ENCODE measurements around the gene CCDC34. TPM values are rescaled to one million over a fixed set of nuclear protein-coding genes. Genes with fewer than 3 reads are reported as not detected.
"Not testable (repeated sequence)": the region's sequence is repeated elsewhere in the genome, so short reads cannot be mapped to it uniquely, and the experiment has no call there.

Gene CCDC34
- total and polyA plus RNA-seq, 4 donors = 1.1 to 10.5 (median 1.5) TPM

GRCh38 chr11:27329867-27330632 lies 33.0 kb downstream of the CCDC34 start:
- Histone ChIP-seq H3K36me3 (ENCODE audit: control insufficient read depth in 4 of 4, insufficient read depth in 3 of 4, low read depth in 1 of 4, low read length in 3 of 4) (no peaks in the 10 kb centered on the region), H3K4me1 (ENCODE audit: control insufficient read depth in 4 of 4, insufficient read depth in 4 of 4, low read length in 3 of 4) (peaks cover 0 to 6% (median under 1%) of the 10 kb centered on the region in 4 donors), H3K9me3 (ENCODE audit: control insufficient read depth in 4 of 4, low read length in 3 of 4) (no peaks in the 10 kb centered on the region), H3K4me3 (ENCODE audit: low read depth in 1 of 3, low read length in 3 of 3) (no peak overlapping the region), H3K9ac (ENCODE audit: low read depth in 1 of 2, low read length in 2 of 2) (no peak overlapping the region), H3K27me3 (ENCODE audit: control insufficient read depth in 4 of 4, insufficient read depth in 4 of 4, low read length in 3 of 4) (no peaks in the 10 kb centered on the region), H3K27ac (ENCODE audit: low read depth in 1 of 2, low read length in 2 of 2) (no peak overlapping the region)
- 95% methylated on average over 4 of the region's 4 CpGs for WGBS
- TF ChIP-seq HNF4G (IDR thresholded peaks at IDR 0.05) = no peak
- no peak for TF ChIP-seq REST (IDR thresholded peaks at IDR 0.05)
- TF ChIP-seq GABPA (IDR thresholded peaks at IDR 0.05 in 1 of 2, conservative IDR thresholded peaks at IDR 0.05 in 1 of 2) = no peak
- TF ChIP-seq YY1 (IDR thresholded peaks at IDR 0.05) = no peak
- TF ChIP-seq RAD21 (IDR thresholded peaks at IDR 0.05) = no peak
- DNase-seq (ENCODE audit: low spot score) = no peak

- Histone ChIP-seq H3K27me3 (ENCODE audit: control insufficient read depth in 4 of 4, insufficient read depth in 4 of 4, low read length in 3 of 4) (no peaks in the 10 kb centered on the region), H3K9ac (ENCODE audit: low read depth in 1 of 2, low read length in 2 of 2) (no peak overlapping the region), H3K36me3 (ENCODE audit: control insufficient read depth in 4 of 4, insufficient read depth in 3 of 4, low read depth in 1 of 4, low read length in 3 of 4) (no peaks in the 10 kb centered on the region), H3K4me3 (ENCODE audit: low read depth in 1 of 3, low read length in 3 of 3) (no peak overlapping the region), H3K4me1 (ENCODE audit: control insufficient read depth in 4 of 4, insufficient read depth in 4 of 4, low read length in 3 of 4) (no peaks in the 10 kb centered on the region), H3K9me3 (ENCODE audit: control insufficient read depth in 4 of 4, low read length in 3 of 4) (no peaks in the 10 kb centered on the region), H3K27ac (ENCODE audit: low read depth in 1 of 2, low read length in 2 of 2) (no peak overlapping the region)
- TF ChIP-seq TAF1 (conservative IDR thresholded peaks at IDR 0.05) (no peak), CTCF (IDR thresholded peaks at IDR 0.05; ENCODE audit: low read depth, low read length, missing input control) (no peak), SP1 (IDR thresholded peaks at IDR 0.05) (no peak), EGR1 (IDR thresholded peaks at IDR 0.05; ENCODE audit: low read depth in 2 of 2) (no peak), HNF4G (IDR thresholded peaks at IDR 0.05) (no peak), FOXA1 (IDR thresholded peaks at IDR 0.05) (no peak), JUND (IDR thresholded peaks at IDR 0.05) (no peak), FOXA2 (IDR thresholded peaks at IDR 0.05) (no peak), ATF3 (IDR thresholded peaks at IDR 0.05) (no peak), RXRA (IDR thresholded peaks at IDR 0.05) (no peak), RAD21 (IDR thresholded peaks at IDR 0.05) (no peak), MAX (IDR thresholded peaks at IDR 0.05) (no peak)
- WGBS = 94% methylated on average over 5 of the region's 5 CpGs
- no peak for DNase-seq (ENCODE audit: low spot score)
Observed at GRCh38 chr11:27328614-27329013, 34.4 kb downstream of the CCDC34 start.

GRCh38 chr11:27327064-27327463 lies 36.0 kb downstream of the CCDC34 start:
- not testable (repeated sequence) for H3K27me3 ChIP-seq (ENCODE audit: control insufficient read depth in 4 of 4, insufficient read depth in 4 of 4, low read length in 3 of 4); H3K9ac ChIP-seq (ENCODE audit: low read depth in 1 of 2, low read length in 2 of 2); H3K36me3 ChIP-seq (ENCODE audit: control insufficient read depth in 4 of 4, insufficient read depth in 3 of 4, low read depth in 1 of 4, low read length in 3 of 4); H3K4me1 ChIP-seq (ENCODE audit: control insufficient read depth in 4 of 4, insufficient read depth in 4 of 4, low read length in 3 of 4); H3K4me3 ChIP-seq (ENCODE audit: low read depth in 1 of 3, low read length in 3 of 3); H3K27ac ChIP-seq (ENCODE audit: low read depth in 1 of 2, low read length in 2 of 2); DNase-seq (ENCODE audit: low spot score); H3K9me3 ChIP-seq (ENCODE audit: control insufficient read depth in 4 of 4, low read length in 3 of 4)
- 97% methylated on average over 1 of the region's 2 CpGs for WGBS

- WGBS = 81% methylated on average over 3 of the region's 3 CpGs
- H3K36me3 ChIP-seq (ENCODE audit: control insufficient read depth in 4 of 4, insufficient read depth in 3 of 4, low read depth in 1 of 4, low read length in 3 of 4) = not testable (repeated sequence)
Observed at GRCh38 chr11:27322196-27322595, 40.8 kb downstream of the CCDC34 start.

GRCh38 chr11:27321340-27321739 lies 41.7 kb downstream of the CCDC34 start:
- not testable (repeated sequence) for DNase-seq (ENCODE audit: low spot score); H3K27ac ChIP-seq (ENCODE audit: low read depth in 1 of 2, low read length in 2 of 2); H3K4me3 ChIP-seq (ENCODE audit: low read depth in 1 of 3, low read length in 3 of 3); H3K4me1 ChIP-seq (ENCODE audit: control insufficient read depth in 4 of 4, insufficient read depth in 4 of 4, low read length in 3 of 4); H3K9me3 ChIP-seq (ENCODE audit: control insufficient read depth in 4 of 4, low read length in 3 of 4); H3K27me3 ChIP-seq (ENCODE audit: control insufficient read depth in 4 of 4, insufficient read depth in 4 of 4, low read length in 3 of 4); H3K9ac ChIP-seq (ENCODE audit: low read depth in 1 of 2, low read length in 2 of 2); H3K36me3 ChIP-seq (ENCODE audit: control insufficient read depth in 4 of 4, insufficient read depth in 3 of 4, low read depth in 1 of 4, low read length in 3 of 4)
- 95% methylated on average over 10 of the region's 10 CpGs for WGBS

More at GRCh38 chr11:27322196-27322595, 40.8 kb downstream of the CCDC34 start:
- H3K27me3 ChIP-seq (ENCODE audit: control insufficient read depth in 4 of 4, insufficient read depth in 4 of 4, low read length in 3 of 4); H3K4me1 ChIP-seq (ENCODE audit: control insufficient read depth in 4 of 4, insufficient read depth in 4 of 4, low read length in 3 of 4); DNase-seq (ENCODE audit: low spot score); H3K9me3 ChIP-seq (ENCODE audit: control insufficient read depth in 4 of 4, low read length in 3 of 4); H3K9ac ChIP-seq (ENCODE audit: low read depth in 1 of 2, low read length in 2 of 2); H3K4me3 ChIP-seq (ENCODE audit: low read depth in 1 of 3, low read length in 3 of 3); H3K27ac ChIP-seq (ENCODE audit: low read depth in 1 of 2, low read length in 2 of 2): not testable (repeated sequence)

Data from liver (tissue), 9 donors.